ENCODE measurements around the gene NCS1. TPM values are rescaled to one million over a fixed set of nuclear protein-coding genes. Genes with fewer than 3 reads are reported as not detected.

Gene NCS1
- total RNA-seq, 2 donors from 2014 or later = 3.8 to 21.3 TPM

DNA sequence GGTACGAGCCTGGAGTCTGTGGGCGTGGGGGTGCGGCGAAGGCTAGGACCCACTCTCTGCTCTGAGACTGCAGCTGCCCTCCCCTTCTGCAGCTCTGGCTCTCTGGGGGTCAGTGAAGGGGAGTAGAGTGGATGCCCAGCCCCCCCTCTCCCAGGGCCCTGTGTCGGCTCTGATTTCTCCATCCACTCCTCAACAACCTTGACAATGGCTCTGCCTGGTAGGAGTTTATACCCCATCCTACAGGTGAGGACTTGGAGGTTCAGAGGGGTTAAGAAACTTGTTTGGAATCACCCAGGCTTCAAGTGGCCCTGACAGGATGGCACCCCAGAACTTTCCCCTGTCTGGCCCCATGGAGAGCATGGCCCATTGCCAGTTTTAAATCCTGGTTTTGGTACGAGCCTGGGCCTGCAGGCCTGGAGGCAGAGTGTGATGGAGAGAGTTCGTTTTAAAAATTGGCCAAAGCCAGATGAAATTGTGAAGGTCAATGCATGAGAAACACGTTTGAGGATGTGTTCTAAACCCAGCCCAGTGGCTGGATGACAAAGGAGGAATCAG is 22.3 kb downstream of the NCS1 start:
- no peak overlapping the region for H3K27ac ChIP-seq
- no peak overlapping the region for H3K4me3 ChIP-seq
- no peak overlapping the region for H3K9ac ChIP-seq (ENCODE audit: low read depth in 2 of 2, low read length in 2 of 2)
- H3K4me1 ChIP-seq = no peaks in the 10 kb centered on the region
- H3K9me3 ChIP-seq = no peaks in the 10 kb centered on the region
- TF ChIP-seq, protein P1, sequence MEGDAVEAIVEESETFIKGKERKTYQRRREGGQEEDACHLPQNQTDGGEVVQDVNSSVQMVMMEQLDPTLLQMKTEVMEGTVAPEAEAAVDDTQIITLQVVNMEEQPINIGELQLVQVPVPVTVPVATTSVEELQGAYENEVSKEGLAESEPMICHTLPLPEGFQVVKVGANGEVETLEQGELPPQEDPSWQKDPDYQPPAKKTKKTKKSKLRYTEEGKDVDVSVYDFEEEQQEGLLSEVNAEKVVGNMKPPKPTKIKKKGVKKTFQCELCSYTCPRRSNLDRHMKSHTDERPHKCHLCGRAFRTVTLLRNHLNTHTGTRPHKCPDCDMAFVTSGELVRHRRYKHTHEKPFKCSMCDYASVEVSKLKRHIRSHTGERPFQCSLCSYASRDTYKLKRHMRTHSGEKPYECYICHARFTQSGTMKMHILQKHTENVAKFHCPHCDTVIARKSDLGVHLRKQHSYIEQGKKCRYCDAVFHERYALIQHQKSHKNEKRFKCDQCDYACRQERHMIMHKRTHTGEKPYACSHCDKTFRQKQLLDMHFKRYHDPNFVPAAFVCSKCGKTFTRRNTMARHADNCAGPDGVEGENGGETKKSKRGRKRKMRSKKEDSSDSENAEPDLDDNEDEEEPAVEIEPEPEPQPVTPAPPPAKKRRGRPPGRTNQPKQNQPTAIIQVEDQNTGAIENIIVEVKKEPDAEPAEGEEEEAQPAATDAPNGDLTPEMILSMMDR (IDR thresholded peaks at IDR 0.05) = no peak
- no peak for DNase-seq
- intact Hi-C loops (cut with DNase I) = no loop called here
- no peaks in the 10 kb centered on the region for H3K36me3 ChIP-seq
- H3K27me3 ChIP-seq = no peaks in the 10 kb centered on the region

DNA sequence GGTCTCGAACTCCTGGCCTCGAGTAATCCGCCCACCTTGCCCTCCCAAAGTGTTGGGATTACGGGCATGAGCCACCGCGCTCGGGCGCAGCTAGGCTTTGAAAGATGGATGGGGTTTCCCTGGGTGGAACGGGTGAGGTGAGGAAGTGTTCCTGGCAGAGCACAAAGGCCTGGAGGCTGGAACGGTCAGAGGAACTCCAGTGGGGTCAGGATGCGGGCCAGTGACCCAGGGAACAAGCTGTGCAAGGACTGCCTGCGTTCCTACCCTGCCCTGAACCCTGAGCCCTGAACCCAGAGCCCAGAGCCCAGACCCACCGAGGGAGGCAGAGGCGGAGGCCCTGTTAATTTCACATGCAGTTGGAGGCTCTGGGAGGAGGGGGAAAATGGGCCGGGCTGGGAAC is 23.4 kb downstream of the NCS1 start:
- Histone ChIP-seq H3K9ac (ENCODE audit: low read depth in 2 of 2, low read length in 2 of 2) (no peak overlapping the region), H3K4me1 (no peaks in the 10 kb centered on the region), H3K27me3 (no peaks in the 10 kb centered on the region), H3K36me3 (no peaks in the 10 kb centered on the region), H3K9me3 (no peaks in the 10 kb centered on the region), H3K27ac (no peak overlapping the region), H3K4me3 (no peak overlapping the region)
- TF ChIP-seq, protein P1 (IDR thresholded peaks at IDR 0.05) = no peak
- DNase-seq = no peak
- intact Hi-C loops (cut with DNase I) = no loop called here

DNA sequence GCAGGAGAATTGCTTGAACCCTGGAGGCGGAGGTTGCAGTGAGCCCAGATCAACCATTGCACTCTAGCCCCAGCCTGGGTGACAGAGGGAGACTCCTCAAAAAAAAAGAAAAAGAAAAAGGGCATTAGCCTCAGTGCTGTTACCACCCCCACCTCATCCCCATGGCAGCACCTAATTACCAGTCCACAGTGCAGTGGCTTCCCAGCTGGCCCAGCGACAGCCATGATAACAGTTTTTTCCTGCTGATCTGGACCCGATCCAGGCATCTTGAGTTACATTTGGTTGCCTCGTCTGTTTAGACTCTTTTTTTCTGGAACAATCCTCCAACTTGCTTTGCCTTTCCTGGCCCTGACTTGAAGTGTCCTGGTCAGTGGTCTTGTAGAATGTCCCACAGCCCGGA is 24.4 kb downstream of the NCS1 start:
- Histone ChIP-seq H3K4me3 (no peak overlapping the region), H3K36me3 (no peaks in the 10 kb centered on the region)

DNA sequence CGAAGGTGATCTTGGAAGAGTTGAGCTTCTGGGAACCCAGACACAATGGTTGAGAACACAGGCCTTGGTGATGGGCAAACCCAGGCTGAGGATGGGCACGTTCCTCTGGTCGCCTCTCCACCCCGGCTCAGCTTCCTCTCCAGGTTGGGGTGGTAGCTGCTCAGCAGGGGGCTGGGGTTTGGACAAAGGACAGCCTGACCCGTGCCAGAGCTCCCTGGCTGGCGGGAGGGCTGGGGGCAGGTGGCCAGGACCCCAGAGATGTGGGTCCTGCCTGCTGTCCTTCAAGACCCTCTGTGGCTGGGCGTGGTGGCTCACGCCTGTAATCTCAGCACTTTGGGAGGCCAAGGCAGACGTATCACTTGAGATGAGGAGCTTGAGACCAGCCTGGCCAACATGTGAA is 25.2 kb downstream of the NCS1 start:
- TF ChIP-seq, protein P1 (IDR thresholded peaks at IDR 0.05) = no peak
- no peaks in the 10 kb centered on the region for H3K27me3 ChIP-seq
- no peaks in the 10 kb centered on the region for H3K4me1 ChIP-seq
- no peak for DNase-seq
- H3K9ac ChIP-seq (ENCODE audit: low read depth in 2 of 2, low read length in 2 of 2) = no peak overlapping the region
- H3K4me3 ChIP-seq = no peak overlapping the region
- intact Hi-C loops (cut with DNase I) = no loop called here
- H3K9me3 ChIP-seq = no peaks in the 10 kb centered on the region
- no peak overlapping the region for H3K27ac ChIP-seq
- H3K36me3 ChIP-seq = no peaks in the 10 kb centered on the region

More for the DNA sequence above, 24.4 kb downstream of the NCS1 start:
- TF ChIP-seq, protein P1 (IDR thresholded peaks at IDR 0.05) = no peak
- no peak for DNase-seq
- H3K27me3 ChIP-seq = no peaks in the 10 kb centered on the region
- intact Hi-C loops (cut with DNase I) = no loop called here
- no peak overlapping the region for H3K9ac ChIP-seq (ENCODE audit: low read depth in 2 of 2, low read length in 2 of 2)
- H3K27ac ChIP-seq = no peak overlapping the region
- no peaks in the 10 kb centered on the region for H3K4me1 ChIP-seq
- H3K9me3 ChIP-seq = no peaks in the 10 kb centered on the region

DNA sequence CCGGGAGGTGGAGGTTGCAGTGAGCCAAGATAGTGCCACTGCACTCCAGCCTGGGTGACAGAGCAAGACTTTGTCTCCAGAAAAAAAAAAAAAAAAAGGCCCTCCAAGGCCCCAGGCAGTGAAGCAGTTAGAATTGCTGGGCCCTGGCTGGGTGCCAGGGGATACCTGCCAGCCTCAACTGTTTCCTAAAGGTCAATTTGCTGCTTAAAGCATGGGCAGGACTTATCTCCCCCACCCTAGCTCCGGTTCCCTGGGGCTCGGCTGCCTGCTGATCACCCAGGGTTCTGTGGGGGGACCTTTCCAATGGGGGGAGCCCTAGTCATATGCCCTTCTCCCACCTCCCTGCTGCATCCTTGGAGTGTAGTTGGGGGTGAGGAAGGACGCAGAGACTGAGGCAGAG is 25.7 kb downstream of the NCS1 start:
- no peak for DNase-seq
- intact Hi-C loops (cut with DNase I) = no loop called here
- TF ChIP-seq, protein P1 (IDR thresholded peaks at IDR 0.05) = no peak
- Histone ChIP-seq H3K27me3 (no peaks in the 10 kb centered on the region), H3K9me3 (no peaks in the 10 kb centered on the region), H3K4me1 (no peaks in the 10 kb centered on the region), H3K36me3 (no peaks in the 10 kb centered on the region), H3K9ac (ENCODE audit: low read depth in 2 of 2, low read length in 2 of 2) (no peak overlapping the region), H3K27ac (no peak overlapping the region), H3K4me3 (no peak overlapping the region)

Measured in colonic mucosa (tissue), 4 donors.